ENCODE measurements around the gene TM9SF1. TPM values are rescaled to one million over a fixed set of nuclear protein-coding genes. Genes with fewer than 3 reads are reported as not detected.
A peak's percentile ranks its signal among the peaks of the same experiment; 100 is the strongest.

Gene TM9SF1, protein sequence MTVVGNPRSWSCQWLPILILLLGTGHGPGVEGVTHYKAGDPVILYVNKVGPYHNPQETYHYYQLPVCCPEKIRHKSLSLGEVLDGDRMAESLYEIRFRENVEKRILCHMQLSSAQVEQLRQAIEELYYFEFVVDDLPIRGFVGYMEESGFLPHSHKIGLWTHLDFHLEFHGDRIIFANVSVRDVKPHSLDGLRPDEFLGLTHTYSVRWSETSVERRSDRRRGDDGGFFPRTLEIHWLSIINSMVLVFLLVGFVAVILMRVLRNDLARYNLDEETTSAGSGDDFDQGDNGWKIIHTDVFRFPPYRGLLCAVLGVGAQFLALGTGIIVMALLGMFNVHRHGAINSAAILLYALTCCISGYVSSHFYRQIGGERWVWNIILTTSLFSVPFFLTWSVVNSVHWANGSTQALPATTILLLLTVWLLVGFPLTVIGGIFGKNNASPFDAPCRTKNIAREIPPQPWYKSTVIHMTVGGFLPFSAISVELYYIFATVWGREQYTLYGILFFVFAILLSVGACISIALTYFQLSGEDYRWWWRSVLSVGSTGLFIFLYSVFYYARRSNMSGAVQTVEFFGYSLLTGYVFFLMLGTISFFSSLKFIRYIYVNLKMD
- 10 to 100 TPM; 20.7 to 22.5 TPM for total RNA-seq

DNA sequence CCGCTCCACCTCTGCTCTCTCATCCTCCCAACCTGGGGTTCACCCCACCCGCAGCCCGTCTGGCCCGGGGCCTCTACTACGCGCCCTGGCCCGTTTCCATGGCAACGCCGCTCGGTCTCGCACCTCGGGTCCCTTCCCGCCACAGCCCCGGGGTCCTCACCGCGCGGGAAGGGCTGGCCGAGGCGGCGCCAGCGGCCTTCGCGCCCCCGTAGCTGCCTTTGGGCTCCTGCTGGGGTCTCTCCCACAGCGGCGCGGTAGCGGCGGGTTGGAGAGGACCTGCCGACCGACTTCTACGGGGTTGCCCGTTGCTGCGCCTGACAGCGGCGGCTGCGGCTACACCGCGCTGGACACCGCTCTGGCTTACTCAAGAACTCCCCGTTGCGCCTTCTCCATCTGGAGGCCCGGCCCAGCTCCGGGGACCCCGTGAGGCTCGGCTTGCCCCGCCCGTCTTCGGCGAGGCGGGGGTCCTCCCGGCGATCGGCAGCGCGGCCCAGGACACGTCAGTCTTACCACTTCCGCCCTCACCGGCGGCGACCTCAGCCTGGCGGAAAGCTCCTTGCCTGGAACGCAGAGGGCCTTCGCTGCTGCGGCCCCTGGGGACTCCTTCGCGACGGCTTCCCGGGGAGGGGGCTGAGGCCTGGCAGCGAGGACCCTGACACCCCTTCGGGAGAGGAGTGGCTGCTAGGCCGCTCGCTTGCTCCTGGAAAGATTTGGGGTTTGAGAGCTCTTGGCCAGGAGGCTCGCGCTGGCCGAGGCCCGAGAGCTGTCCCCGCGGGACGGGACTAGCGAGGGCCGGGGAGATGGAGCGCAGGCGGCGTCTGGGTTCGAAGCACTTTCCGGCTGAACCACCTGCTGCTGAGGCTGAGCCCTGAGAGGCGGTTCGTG lies at the start of gene TM9SF1:
Gene TM9SF1, minus strand, starts transcription at position 256 of the 885 bp plus-strand sequence. CDS start 422 bp downstream, outside the sequence.
- H3K4me1 Mint-ChIP-seq, result peaks cover 47% of the 10 kb centered on the region
- H3K27ac Mint-ChIP-seq, result peak within 1 kb of the TSS; percentile 96
- H3K27me3 Mint-ChIP-seq, result no peaks in the 10 kb centered on the region
- H3K36me3 Mint-ChIP-seq, result peaks cover 41% of the 10 kb centered on the region
- H3K4me3 Mint-ChIP-seq, result peak within 1 kb of the TSS; percentile 96
- H3K9me3 Mint-ChIP-seq, result peaks cover 1% of the 10 kb centered on the region
- DNase-seq, result peak; percentile 90

DNA sequence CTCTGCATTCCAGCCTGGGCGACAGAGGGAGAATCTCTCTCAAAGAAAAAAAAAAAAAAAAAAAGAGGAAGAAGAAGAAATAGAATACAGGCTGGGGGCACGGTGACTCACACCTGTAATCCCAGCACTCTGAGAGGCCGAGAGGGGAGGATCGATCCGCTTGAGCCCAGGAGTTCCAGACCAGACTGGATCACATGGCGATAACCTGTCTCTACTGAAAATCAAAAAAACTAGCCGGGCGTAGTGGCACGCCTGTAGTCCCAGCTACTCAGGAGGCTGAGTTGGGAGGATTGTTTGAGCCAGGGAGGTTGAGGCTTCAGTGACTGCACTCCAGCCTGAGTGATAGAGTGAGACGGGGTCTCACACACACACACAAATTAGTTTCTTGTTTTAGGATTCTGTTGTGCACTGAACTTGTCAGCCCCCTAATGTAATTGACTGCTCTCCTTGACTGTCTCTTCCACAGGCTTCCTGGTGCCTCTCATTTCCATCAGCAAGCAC lies 48.1 kb upstream of the TM9SF1 start:
- H3K4me3 Mint-ChIP-seq, result peak overlapping the region; percentile 90
- no peak for DNase-seq
- peaks cover 49% of the 10 kb centered on the region for H3K4me1 Mint-ChIP-seq
- no peaks in the 10 kb centered on the region for H3K9me3 Mint-ChIP-seq
- H3K27ac Mint-ChIP-seq, result peak overlapping the region; percentile 100
- no peaks in the 10 kb centered on the region for H3K27me3 Mint-ChIP-seq
- peaks cover 12% of the 10 kb centered on the region for H3K36me3 Mint-ChIP-seq

DNA sequence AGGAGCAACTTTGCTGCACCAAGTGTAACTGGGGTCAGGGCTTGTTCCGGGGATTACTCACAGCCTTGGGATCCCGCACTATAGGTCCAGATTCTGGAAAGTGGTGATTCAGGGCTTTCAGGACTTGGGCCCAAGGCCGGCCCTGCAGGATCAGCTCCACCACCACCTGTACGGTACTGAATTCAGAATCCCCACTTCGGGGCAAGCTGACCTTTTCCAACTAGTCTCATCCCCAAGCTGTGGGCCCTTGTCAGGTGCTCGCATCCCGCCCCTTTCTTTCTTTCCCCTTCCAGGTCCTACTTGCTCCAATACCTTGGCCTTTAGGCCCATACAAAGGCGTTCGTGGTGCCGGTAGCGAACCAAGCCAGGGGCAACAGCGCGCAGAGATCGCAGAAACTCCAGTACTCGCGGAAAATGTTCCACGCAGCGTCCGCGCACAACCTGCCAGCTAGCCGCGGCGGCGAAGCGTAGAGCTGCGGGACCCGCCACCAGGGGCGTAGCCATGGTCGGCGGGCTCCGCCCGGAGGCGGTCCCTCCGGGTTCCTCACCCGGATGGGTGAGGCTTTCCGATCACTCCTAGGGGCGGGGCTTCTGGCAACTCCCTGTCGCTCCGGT lies 46.7 kb upstream of the TM9SF1 start:
- H3K27ac Mint-ChIP-seq, result peak overlapping the region; percentile 100
- H3K27me3 Mint-ChIP-seq, result no peaks in the 10 kb centered on the region
- peak; percentile 96 for DNase-seq
- H3K4me1 Mint-ChIP-seq, result peaks cover 49% of the 10 kb centered on the region
- H3K4me3 Mint-ChIP-seq, result peak overlapping the region; percentile 90
- H3K9me3 Mint-ChIP-seq, result no peaks in the 10 kb centered on the region
- peaks cover 26% of the 10 kb centered on the region for H3K36me3 Mint-ChIP-seq

DNA sequence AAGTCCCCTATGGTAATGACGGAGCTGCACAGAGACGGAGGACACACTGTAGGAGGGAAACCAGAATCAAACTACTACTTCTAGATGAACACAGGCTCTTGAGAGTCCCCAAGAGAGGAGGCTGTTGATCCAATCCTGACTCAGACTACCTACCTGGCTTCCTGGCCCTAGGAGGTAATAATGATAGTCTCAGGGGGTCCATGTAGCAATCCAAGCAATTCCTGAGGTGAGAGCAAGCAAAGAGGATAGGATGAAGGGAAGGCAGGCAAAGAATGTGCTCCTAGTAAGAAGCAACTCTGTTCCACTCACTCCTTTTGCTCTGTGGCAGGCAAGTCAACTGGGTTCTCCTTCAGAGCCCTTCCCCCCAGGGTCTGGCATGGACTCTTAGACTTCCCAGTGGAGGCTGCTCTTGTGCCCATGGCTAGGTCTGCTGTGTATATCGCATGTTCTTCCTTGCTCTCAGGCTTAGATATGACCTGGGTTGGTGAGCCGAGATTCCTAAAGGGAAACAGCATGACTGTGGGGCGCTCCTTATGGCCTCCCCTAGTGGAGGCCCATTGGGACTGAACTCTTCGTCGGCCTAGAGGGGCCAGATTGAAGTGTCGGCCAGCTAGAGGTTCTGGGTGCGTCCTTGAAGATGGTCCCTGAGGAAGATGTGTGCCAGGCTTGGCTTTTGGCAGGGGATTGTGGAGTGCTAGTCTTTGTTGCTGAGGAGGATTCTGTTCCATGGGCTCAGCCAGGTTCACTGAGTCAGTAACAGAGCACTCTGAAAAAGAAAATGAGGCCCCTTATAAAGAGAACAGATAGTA lies 45.1 kb upstream of the TM9SF1 start:
- Mint-ChIP-seq H3K27me3 (no peaks in the 10 kb centered on the region), H3K36me3 (peaks cover 37% of the 10 kb centered on the region)
- DNase-seq, result no peak

DNA sequence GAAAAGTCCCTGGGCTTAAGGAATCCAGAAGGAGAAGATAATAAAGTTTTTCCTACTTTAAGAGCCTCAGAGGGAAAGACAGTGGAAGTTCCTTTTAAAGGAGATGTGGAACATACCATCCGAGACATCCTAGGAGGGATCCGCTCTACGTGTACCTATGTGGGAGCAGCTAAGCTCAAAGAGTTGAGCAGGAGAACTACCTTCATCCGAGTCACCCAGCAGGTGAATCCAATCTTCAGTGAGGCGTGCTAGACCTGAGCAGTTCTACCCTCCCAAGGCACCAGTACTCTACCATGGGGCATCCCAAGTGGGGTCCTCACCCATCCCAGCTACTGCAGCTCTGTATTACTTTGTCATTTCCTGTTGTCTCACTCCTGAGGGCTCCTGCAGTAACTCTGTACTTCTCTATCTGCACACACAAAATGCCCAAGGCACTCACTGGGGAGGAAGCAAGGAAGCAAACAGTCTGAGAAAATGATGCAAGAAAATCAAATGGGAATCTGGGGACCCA lies 43.3 kb upstream of the TM9SF1 start:
- peak overlapping the region; percentile 76 for H3K27ac Mint-ChIP-seq
- H3K27me3 Mint-ChIP-seq, result no peaks in the 10 kb centered on the region
- H3K4me1 Mint-ChIP-seq, result peaks cover 63% of the 10 kb centered on the region
- DNase-seq, result no peak
- H3K9me3 Mint-ChIP-seq, result no peaks in the 10 kb centered on the region
- H3K4me3 Mint-ChIP-seq, result no peak overlapping the region
- H3K36me3 Mint-ChIP-seq, result peaks cover 41% of the 10 kb centered on the region

More for the DNA sequence above, 45.1 kb upstream of the TM9SF1 start:
- Mint-ChIP-seq H3K4me3 (peak overlapping the region; percentile 19), H3K27ac (peak overlapping the region; percentile 30), H3K4me1 (peaks cover 52% of the 10 kb centered on the region), H3K9me3 (no peaks in the 10 kb centered on the region)

GRCh38 chr14:24238123-24238522 lies 42.9 kb upstream of the TM9SF1 start:
- H3K27me3 Mint-ChIP-seq, result no peaks in the 10 kb centered on the region
- peak overlapping the region; percentile 76 for H3K27ac Mint-ChIP-seq
- H3K36me3 Mint-ChIP-seq, result peaks cover 41% of the 10 kb centered on the region
- no peak for DNase-seq
- H3K9me3 Mint-ChIP-seq, result no peaks in the 10 kb centered on the region
- H3K4me3 Mint-ChIP-seq, result no peak overlapping the region
- H3K4me1 Mint-ChIP-seq, result peaks cover 63% of the 10 kb centered on the region

- no peak for DNase-seq
- H3K27me3 Mint-ChIP-seq, result no peaks in the 10 kb centered on the region
- no peak overlapping the region for H3K4me3 Mint-ChIP-seq
- no peaks in the 10 kb centered on the region for H3K9me3 Mint-ChIP-seq
- peak overlapping the region; percentile 76 for H3K27ac Mint-ChIP-seq
- H3K36me3 Mint-ChIP-seq, result peaks cover 41% of the 10 kb centered on the region
- H3K4me1 Mint-ChIP-seq, result peaks cover 58% of the 10 kb centered on the region
These were observed 42.3 kb upstream of the TM9SF1 start for GRCh38 chr14:24237463-24237955.

DNA sequence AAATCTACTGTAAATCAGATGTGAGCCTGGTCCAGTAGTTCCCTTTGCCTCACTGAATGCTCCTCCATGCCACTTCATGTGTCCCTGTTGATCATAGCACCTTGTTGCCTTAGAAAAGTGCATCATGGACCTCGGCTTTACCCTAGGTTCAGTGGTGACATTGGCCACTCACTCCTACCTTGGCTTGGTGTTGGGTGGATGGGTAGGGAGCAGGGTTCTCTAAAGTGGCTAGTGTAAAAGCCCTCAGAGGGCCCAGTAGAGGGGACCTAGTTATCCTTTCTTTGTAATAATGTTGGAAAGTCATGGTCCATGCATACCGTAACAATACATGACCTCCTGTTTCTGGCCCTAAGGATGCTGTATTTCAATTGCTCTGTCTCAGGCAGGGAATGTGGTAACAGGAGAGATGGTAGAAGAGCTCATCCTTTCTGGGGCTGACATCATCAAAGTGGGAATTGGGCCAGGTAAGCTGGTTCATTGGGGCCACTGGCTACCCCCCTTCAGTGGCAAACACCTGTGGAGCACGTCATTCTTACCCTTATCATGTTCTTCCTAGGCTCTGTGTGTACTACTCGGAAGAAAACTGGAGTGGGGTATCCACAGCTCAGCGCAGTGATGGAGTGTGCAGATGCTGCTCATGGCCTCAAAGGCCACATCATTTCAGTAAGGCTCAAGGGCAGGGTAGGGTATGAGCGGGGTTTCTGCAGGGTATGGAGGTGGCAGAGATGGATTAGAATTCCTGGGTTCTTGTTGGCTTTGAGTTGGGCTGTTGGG lies 41.6 kb upstream of the TM9SF1 start:
- DNase-seq, result no peak

GRCh38 chr14:24235804-24236688 lies 40.8 kb upstream of the TM9SF1 start:
- peak overlapping the region; percentile 50 for H3K27ac Mint-ChIP-seq
- peaks cover 59% of the 10 kb centered on the region for H3K4me1 Mint-ChIP-seq
- H3K36me3 Mint-ChIP-seq, result peaks cover 39% of the 10 kb centered on the region

More for the DNA sequence above, 41.6 kb upstream of the TM9SF1 start:
- H3K4me1 Mint-ChIP-seq, result peaks cover 58% of the 10 kb centered on the region
- H3K4me3 Mint-ChIP-seq, result no peak overlapping the region
- no peak overlapping the region for H3K27ac Mint-ChIP-seq
- peaks cover 41% of the 10 kb centered on the region for H3K36me3 Mint-ChIP-seq
- H3K27me3 Mint-ChIP-seq, result no peaks in the 10 kb centered on the region
- H3K9me3 Mint-ChIP-seq, result no peaks in the 10 kb centered on the region

DNA sequence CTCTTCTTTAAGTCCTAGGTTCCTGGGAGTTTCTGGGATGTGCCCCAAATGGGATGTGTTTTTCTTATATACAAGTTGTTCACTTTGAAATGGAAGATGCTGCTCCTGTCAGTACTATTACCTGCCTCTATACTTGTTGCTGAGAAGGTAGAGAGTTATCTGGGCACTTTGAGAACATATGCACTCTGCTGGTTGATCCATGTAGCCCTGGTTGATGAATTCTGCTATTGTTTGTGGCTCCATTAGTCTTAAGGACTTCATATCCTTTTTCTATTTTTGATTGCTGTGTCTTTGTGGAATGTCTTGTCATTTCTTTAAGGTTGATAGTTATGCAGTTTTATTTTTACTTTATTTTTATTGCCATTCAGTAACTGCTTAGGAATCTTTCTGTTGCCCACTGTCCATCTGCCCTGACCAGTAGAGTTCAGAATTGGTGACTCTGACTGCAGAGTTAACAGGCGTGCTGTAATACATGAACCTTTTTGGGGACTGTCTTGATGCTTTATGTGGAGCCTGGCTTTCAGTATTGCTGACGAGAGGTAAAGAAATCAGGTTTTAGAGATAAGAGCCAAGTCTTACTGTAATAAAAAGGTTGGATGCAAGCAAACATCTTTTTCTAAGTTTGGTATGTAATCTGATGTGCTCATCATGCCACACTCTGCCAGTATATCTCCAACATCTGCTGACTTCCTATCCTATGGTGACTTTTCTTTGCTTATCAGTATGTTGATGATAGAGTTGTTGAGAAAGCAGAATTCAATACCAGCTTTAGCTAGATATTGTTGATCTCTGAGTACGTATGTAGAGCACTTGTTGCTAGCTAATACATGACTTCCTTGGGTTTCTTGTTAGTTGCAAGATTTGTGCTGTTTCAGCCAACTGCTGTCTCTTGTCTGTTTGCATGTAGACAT lies 39.1 kb upstream of the TM9SF1 start:
- Mint-ChIP-seq H3K36me3 (peaks cover 32% of the 10 kb centered on the region), H3K4me3 (peak overlapping the region; percentile 26), H3K27me3 (no peaks in the 10 kb centered on the region), H3K27ac (peak overlapping the region; percentile 54), H3K4me1 (peaks cover 46% of the 10 kb centered on the region), H3K9me3 (no peaks in the 10 kb centered on the region)
- DNase-seq, result no peak

More at GRCh38 chr14:24235804-24236688, 40.8 kb upstream of the TM9SF1 start:
- no peak for DNase-seq
- no peaks in the 10 kb centered on the region for H3K27me3 Mint-ChIP-seq
- no peak overlapping the region for H3K4me3 Mint-ChIP-seq
- H3K9me3 Mint-ChIP-seq, result no peaks in the 10 kb centered on the region

DNA sequence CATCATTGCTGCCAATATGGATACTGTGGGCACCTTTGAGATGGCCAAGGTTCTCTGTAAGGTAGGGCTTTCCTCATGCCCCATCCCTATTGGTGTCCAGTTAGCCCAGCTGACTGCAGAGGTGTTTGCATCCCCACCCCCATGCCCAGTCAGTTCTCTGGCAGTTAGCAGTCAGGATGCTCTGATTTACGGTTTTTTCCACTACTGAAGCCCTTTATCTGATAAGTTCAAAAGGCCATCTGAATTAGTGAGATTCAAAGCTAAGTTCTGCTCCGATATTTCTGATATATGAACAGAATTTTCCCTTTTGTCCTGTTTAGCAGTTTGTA lies 38.3 kb upstream of the TM9SF1 start:
- Mint-ChIP-seq H3K36me3 (peaks cover 29% of the 10 kb centered on the region), H3K27me3 (no peaks in the 10 kb centered on the region), H3K4me1 (peaks cover 41% of the 10 kb centered on the region), H3K9me3 (no peaks in the 10 kb centered on the region), H3K4me3 (peak overlapping the region; percentile 95), H3K27ac (peak overlapping the region; percentile 93)
- DNase-seq, result peak; percentile 18

Measured in activated naive CD8-positive, alpha-beta T cell treated with anti-CD3 and anti-CD28 coated beads for 36 hours (primary cell).